ENCODE data around the gene CMIP.

GRCh38 chr16:81629034-81629802 is 184.6 kb downstream of the CMIP start:
- TF ChIP-seq CTCF (IDR thresholded peaks at IDR 0.05) (no peak), POLR2A (IDR thresholded peaks at IDR 0.05; ENCODE audit: low read depth) (no peak), EP300 (IDR thresholded peaks at IDR 0.05) (no peak)

Measured in esophagus muscularis mucosa (tissue), 4 donors.